NCI-H2171 treated with DMSO at 0.1 percent for 48 hours (cell line): Measurements from ENCODE around the gene CCNT2.
"Not testable (repeated sequence)": the region's sequence is repeated elsewhere in the genome, so short reads cannot be mapped to it uniquely, and the experiment has no call there.

Source experiments
- DNase-seq: peaks from one replicate; lab custom pipeline; 2025; lab: John Stamatoyannopoulos, UW

The CCNT2 gene

DNA sequence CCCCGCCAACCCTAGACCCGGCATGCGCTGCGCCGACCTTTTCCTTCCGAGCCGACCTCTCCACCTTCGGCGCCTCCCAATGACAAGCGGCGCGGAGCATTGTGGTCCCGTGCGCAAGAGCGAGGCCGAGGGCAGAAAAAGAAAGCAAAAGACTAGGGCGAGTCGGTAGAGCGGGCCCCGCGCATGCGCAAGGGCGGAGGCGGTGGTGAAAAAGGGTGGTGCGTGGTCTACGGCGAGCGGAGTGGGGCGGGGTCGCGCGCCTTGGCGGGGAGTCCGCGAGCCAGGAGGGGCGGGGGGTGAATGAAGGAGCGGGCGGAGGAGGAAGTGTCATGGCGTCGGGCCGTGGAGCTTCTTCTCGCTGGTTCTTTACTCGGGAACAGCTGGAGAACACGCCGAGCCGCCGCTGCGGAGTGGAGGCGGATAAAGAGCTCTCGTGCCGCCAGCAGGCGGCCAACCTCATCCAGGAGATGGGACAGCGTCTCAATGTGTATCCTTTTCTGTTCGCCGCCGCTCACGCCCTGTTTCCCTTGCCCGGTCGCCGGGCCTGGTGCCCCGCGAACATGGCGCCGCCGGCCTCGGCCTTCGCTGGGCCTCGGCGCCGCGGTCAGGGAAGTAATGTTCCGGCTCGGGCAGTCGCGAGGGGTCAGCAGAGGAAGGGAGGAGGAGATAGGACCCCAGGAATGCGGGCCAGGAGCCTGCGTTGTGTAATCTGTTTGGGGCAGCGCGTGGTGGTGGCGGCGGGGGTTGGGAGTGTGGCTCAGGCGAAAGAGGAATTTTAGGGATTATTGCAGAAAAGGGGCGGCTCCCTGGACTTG is at the start of gene CCNT2:
Gene CCNT2 (plus strand): TSS at position 297 of the 815 bp plus-strand sequence. CDS start 33 bp downstream, at position 330.
- peak; percentile 99 for DNase-seq

DNA sequence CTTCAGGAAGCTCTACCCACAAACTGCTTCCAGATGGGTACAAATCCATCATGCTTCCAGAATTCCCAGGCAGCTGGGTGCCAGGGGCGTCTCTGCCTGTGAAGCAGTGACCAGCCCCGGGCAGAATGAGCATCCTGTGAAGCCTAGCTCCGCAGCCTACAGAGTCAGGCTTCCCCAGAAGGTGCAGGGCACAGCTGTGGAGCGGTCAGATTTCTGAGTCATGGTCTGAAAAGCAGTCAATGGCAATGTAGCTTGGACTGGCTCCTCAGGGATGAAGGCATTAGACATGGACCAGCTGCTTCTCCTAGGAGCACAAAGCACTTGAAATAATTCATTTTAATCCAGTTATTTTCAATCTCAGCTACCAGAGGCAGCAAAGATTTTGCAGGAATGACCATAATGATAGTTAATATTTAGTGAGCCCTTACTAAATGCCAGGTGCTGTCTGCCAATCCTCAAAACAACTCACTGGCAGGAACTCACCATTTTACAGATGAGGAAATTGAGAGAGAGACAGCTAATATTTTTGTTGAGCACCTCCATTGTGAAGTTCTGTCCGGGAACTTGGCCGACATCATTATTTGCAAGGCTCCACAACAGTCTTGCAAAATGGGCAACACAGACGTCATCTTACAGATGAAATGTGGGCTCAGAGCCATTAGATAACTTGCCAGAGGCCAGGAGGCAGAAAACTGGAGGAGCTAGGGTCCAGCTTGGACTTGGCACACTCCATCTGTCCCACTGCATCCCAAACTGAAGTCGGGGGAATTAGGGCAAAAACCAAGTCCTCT is 48.5 kb upstream of the CCNT2 start:
- DNase-seq: no peak

DNA sequence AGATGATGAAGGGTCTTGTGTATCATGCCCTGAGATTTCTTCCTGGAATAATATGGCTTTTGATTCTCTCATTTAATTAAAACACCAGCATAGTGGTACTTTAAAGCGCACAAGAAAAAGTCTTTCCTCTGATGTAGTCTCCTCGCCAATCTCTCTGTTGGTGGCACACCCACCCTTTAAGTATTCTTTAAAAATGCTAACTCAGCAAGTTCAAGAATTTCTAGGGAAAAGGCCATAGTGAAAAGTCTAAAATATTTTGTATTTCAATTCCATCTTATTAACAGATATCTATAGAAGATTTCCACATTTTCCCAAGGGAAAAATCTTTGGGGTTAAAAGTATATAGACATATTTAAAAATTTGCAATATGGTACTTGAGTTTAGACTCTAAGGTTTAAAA is 45.5 kb upstream of the CCNT2 start:
- no peak for DNase-seq

DNA sequence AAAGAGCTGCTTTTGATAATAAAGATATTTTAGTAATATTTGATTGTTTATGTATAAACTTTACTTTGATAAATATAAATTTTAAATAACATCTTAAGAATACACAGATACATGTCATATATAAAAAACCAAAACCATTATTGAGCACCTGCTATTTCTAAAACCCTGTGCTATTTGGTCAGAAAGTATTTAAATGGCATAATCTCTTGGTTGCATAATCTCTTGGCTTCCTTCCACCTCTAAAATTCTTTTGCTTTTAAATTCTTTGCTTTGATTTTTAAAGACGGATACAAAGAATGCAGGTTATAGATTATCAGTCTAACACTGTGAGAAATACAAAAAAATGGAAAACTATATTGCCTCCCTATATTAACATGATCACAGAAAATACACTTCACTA is 43.3 kb upstream of the CCNT2 start:
- no peak for DNase-seq

DNA sequence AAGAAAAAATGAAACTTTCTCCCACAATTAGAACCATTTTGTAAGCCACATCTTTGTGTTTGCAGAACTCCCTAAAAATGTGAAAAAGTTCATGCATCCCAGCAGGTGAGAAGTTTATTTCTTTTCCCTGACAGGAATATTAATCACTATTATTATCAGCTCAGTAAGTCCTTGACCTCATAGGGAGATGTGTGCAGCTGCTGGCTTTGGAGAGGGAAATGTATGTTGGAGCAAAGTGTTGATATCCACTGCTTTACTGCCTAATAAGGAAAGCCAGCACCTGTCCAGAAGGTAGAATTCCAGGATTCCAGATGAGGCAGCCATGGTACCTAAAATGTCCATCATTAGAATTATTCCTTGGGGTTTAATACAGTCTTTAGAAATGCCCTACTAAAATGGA is 35.8 kb upstream of the CCNT2 start:
- DNase-seq: no peak

DNA sequence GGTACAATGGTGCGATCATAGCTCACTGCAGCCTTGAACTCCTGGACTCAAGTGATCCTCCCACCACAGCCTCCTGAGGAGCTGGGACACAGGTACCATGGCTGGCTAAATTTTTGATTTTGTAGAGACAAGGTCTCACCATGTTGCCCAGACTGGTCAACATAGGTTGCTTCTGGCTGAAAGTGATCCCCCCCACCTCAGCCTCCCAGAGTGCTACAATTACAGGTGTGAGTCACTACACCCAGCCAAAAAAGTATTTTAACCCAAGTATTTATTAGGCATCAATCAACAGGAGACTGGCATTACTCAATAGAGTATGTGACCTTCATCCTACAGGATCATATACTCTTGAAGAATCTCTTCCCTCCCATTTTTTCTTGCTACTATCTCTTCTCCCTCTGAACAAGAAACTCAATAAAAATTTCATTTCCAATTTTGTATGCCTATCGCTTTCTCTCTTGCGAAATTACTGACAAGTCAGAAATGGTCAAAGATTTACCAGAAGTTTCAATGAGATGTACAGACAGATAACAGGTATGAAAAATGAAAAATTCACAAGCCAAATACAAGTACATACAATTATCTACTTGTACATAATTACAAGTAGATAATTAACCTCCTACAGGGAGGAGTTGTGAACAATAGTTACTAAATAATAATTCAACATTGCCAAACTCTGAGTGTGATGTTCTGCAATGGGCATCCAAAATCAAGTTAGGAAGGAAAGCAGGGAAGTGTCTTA is 34.9 kb upstream of the CCNT2 start:
- DNase-seq: no peak

DNA sequence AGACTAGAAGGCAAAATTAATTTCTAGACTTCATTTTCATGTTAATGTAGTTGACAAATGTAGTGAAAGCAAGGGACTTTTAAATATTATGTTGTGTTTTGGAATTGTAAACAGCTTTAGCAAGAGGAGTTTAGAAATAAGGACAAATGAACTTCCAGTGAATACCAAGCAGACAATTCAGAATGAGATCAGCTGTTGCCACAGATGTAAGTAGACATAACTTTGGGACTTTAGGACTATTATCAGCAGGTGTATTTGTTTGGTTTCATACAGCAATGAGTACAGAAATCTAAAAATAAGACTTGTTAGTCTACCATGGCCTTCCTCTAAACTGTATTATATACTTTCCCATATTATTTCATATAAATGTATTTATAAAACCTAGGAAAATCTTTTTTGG is 34.2 kb upstream of the CCNT2 start:
- DNase-seq: no peak

DNA sequence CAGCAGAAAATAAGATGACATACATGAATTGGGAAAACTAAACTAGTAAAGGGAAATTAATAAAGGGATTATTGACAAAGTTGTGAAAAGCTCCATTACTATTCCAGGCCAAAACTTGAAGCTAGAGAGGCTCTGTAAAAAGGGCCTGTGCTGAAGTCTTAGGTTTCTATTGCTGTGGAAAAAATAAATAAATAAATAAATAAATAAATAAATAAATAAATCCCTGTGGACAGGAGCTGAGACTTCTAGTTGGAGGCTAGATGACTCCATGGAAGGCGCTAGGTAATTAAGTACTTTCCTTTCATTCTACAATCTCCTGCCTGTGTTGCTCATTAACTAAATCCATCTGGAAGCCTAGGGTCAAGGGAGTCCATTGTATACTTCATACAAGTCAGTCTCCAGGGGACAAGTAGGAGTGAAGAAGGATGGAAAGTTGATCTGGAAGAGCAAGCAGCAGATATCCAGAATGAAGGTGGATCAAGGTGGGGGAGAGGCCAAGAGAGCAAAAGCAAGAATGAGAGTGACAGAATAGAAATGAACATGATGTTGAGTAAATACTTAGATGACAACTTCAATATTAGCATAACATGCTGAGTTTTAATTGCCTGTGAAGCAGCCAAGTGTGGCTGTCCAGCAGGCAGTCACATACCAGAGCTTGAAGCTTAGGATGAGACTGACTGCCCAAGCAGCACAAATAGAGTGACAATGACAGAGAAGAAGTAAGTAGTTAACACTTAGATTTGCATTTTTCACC is 26.2 kb upstream of the CCNT2 start:
- DNase-seq: no peak

DNA sequence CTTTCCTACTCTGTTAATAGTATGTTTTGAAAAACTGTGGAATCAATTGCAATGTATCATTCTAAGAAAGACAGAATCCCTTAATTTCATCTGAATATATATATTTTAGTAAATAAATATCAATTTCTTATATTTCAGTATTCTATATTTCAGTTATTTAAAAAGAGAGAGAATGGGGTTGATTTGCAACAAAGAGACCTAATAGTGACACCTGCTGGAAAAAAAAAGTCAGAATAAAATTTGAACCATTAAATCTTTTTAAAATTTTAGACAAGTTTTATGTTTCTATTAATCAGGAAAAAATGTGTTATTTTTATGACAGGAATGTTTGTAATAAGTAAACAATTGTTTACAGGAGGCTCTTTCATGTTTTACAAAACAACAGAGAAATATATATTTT is 20.7 kb upstream of the CCNT2 start:
- DNase-seq: peak; percentile 48

DNA sequence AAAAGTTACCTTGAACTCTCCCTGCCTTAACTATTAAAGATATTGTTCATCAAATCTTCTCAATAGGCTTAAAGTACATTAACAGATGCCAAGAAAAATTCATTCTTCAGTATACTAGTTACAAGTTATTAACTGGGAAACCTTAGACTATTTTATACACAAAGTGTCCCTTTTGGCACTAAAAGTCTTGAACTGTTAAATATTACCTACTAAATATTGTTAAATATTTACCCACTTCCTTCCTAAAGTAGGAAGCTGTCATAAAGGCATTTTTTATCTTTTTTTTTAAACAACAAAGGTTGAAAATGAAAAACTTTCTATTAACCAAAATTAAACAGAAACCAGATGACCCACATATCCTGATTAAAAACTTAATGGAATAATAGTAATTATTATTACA is 19.4 kb upstream of the CCNT2 start:
- no peak for DNase-seq

DNA sequence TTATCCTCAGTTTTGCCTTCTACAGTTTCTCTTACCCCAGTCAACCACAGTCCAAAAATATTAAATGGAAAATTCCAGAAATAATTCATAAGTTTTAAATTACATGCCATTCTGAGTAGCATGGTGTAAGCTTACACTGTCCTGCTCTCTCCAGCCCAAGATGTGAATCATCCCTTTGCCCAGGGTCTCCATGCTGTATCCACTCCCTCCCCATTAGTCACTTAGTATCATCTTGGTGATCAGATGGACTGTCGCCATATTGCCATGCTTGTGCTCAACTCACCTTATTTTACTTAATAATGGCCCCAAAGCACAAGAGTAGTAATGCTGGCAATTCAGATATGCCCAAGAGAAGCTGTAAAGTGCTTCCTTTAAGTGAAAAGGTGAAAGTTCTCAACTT is 18.5 kb upstream of the CCNT2 start:
- no peak for DNase-seq

DNA sequence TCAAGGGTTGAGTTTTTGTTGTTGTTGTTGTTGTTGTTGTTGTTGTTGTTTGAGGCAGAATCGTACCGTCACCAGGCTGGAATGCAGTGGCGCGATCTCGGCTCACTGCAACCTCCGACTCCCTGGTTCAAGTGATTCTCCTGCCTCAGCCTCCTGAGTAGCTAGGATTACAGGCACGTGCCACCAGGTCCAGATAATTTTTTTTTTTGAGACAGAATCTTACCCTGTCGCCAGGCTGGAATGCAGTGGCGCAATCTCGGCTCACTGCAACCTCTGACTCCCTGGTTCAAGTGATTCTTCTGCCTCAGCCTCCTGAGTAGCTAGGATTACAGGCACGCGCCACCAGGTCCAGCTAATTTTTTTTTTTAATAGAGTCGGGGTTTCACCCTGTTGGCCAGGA is 14.9 kb upstream of the CCNT2 start:
- not testable (repeated sequence) for DNase-seq

DNA sequence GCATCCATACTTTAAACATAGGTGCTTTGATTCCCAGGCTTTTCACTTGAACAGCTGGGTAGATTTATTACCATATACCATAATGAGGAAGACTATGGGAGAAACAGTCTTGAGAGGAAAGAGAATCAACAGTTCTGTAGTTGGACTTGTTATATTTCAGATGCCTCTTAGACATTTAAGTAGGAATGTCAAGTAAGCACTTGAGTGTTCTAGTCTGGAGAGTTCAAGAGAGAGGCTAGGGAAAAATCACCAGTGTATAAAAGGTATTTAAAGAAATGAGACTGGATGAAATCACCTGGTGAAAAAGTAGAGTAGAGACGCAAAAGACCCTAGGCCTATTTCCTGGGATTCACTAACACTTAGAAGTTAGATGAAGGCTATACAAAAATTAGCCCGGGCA is 13.5 kb upstream of the CCNT2 start:
- no peak for DNase-seq

DNA sequence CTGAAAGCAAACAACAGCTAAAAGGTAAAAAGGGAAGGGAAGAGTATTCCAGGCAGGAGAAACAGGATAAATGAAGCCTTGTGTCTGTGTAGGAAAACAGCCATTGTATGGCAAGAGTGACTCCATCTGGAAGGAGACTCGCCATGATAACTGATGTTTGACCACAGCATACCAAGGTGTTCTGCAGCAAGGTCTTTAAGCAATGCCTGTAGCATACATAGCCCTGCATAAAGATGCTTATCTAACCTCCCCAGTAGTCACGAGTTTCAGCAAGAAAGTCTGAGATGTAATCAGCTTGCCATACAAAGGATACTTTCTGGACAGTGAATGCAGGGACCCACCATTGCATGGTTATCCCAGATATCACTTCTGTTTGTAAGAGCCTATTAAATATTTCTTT is 11.9 kb upstream of the CCNT2 start:
- DNase-seq: no peak

DNA sequence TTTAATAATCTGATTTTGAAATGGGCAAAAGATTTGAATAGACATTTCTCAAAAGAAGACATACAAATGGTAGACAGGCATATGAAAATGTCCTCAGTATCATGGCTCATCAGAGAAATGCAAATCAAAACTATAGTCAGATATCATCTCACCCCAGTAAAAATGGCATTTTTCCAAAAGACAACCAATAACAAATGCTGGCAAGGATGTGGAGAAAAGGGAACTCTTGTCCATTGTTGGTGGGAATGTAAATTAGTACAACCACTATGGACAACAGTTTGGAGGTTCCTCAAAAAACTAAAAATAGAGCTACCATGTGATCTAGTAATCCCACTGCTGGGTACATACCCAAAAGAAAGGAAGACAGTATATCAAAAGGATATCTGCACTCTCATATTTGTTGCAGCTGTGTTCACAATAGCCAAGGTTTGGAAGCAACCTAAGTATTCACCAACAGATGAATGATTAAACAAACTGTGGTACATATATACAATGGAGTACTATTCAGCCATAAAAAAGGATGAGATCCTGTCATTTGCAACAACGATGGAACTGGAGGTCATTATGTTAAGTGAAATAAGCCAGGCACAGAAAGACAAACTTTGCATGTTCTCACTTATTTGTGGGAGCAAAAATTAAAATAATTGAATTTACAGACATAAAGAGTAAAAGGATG is 11.0 kb upstream of the CCNT2 start:
- not testable (repeated sequence) for DNase-seq

DNA sequence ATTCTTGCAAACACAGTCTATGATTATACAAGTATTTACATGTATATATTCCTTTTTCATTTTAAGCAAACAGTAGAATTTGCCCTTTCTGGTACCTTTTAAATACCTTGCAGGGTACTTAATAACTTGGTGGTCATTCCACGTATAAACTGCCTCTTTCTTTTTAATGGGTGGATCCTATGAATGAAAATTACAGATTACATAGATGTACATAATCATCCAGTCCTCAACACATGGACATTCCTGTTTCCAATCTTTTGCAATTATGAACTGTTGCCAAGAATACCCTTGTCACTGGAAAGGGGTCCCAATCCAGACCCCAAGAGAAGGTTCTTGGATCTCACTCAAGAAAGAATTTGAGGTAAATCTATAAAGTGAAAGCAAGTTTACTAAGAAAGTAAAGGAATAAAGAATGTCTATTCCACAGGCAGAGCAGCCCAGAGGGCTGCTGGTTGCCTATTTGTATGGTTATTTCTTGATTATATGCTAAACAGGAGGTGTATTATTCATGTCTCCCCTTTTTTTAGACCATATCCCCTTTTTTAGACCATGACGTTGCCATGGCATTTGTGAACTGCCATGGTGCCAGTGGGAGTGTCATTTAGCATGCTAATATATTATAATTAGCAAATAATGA is 7.7 kb upstream of the CCNT2 start:
- DNase-seq: no peak

DNA sequence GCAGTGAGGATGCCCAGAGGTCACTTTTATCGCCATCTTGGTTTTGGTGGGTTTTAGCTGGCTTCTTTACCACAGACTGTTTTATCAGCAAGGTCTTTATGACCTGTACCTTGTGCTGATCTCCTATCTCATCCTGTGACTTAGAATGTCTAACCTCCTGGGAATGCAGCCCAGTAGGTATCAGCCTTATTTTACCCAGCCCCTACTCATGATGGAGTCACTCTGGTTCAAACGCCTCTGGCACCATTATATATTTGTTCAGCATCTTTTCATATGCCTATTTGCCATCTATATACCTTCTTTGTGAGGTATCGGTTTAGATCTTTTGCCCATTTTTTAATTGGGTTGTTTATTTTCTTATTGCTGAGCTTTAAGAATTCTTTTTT is 7.2 kb upstream of the CCNT2 start:
- no peak for DNase-seq

DNA sequence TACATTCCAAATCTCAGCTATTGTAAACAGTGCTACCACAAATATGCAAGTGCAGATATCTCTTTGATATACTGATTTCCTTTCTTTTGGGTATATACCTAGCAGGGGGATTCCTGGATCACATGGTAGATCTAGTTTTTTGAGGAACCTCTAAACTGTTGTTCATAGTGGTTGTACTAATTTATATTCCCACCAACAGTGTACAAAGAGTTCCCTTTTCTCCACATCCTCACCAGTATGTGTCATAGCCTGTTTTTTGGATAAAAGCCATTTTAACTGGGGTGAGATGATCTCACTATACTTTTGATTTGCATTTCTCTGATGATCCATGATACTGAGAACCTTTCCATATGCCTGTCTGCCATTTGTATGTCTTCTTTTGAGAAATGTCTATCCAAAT is 6.3 kb upstream of the CCNT2 start:
- DNase-seq: no peak

DNA sequence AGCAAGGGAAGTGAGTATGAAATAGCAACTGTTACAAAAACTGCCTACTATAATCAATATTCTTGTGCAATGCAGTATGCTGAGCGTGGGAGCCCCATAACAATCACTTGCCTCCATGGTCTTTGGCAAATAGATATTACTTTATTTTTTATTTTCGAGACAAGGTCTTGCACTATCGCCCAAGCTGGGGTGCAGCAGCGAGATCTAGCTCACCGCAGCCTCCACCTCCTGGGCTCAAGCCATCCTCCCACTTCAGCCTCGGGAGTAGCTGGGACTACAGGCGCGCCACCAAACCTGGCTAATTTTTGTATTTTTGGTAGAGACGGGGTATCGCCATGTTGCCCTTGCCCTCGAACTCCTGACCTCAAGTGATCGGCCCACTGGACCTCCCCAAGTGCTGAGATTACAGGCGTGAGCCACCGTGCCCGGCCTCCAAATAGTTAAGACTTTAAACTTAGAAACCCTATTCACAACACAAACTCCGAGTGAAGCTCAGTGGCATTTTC is 1.2 kb upstream of the CCNT2 start:
- DNase-seq: no peak

DNA sequence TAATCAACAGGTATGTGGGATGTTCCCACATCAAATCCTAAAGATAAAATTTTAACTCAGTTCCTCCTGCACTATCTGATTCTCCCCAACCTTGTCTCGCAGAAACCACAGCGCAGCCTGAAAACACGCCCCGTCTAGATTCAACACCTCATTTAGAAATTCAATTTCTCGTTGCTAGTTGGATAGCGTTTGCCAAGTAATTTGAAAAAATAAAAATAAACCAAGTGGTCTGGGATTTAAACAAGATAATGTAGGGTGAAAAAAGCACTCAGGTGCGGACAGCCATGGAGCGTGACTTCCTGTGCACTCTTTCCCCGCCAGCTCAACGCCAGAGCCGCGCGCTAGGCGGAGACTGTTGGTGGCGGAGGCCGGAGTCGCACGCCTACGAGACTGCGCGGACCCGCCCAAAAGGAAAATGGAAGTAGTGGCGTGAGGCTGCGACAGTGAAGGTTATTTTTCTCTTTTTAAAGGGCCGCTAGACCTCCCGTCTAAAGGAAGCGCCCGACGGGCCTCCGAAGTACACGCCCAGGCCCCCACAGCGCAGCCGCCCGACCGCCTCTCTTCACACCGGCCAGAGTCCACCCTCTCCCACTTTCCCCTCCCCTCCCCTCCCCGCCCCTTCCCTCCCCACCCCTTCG is 615 bp upstream of the CCNT2 start:
- peak; percentile 98 for DNase-seq
